GM18907 (cell line): ENCODE results near the gene HIF1A.
"Not testable (repeated sequence)": the region's sequence is repeated elsewhere in the genome, so short reads cannot be mapped to it uniquely, and the experiment has no call there.

Experiments used
- ATAC-seq: cut with Tn5 transposase; IDR thresholded peaks from one replicate; pipeline ENCODE4 v1.9.1; 2021; ENCODE audit warnings: mild to moderate bottlenecking, moderate library complexity; ENCODE audit not compliant: unreplicated experiment

Gene HIF1A

GRCh38 chr14:61744238-61744637, 48.9 kb downstream of the HIF1A start:
- no peak for ATAC-seq

- ATAC-seq: not testable (repeated sequence)
Observed at GRCh38 chr14:61746346-61746745, 51.0 kb downstream of the HIF1A start.

DNA sequence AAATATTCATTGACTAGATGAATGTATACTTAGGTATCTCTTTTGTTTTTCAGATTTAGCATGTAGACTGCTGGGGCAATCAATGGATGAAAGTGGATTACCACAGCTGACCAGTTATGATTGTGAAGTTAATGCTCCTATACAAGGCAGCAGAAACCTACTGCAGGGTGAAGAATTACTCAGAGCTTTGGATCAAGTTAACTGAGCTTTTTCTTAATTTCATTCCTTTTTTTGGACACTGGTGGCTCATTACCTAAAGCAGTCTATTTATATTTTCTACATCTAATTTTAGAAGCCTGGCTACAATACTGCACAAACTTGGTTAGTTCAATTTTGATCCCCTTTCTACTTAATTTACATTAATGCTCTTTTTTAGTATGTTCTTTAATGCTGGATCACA, 51.6 kb downstream of the HIF1A start:
- no peak for ATAC-seq

GRCh38 chr14:61747342-61747741, 52.0 kb downstream of the HIF1A start:
- no peak for ATAC-seq

DNA sequence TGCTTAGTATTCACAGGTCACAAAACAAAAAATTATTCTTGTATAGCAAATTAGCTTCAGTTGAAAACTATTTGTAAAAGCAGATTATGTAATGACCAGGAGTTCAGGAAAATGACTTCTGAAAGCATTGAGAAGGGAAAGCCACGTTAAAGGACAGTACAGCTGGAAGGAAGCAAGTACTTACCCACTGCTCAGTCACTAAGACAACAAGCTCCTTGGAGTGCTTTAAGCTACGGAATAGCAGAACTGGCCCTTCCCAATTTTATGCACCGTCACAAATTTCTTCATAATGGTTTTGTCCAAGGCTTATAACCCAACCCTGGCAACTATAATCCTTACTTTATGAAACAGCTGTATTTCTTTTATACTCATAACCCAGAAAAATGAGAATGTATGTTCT, 54.0 kb downstream of the HIF1A start:
- ATAC-seq: no peak

DNA sequence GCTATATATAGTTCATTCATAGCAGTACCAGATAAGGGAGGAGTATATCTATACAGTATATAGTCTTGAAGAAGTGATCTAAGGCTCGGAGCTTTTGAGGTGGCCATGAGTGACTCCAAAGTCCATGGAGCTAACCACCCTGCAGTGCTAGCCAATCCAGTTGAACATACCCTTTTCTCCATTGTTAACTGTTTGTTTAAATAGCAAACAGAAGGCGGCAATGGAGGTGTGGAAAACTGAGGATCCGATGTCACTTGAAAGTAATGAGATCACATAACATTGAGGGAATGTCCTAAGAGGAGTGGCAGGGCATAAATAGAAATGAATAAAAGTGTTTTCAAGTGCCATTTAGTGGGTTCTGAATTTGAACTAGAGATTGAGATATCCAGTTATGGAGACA, 54.6 kb downstream of the HIF1A start:
- no peak for ATAC-seq

DNA sequence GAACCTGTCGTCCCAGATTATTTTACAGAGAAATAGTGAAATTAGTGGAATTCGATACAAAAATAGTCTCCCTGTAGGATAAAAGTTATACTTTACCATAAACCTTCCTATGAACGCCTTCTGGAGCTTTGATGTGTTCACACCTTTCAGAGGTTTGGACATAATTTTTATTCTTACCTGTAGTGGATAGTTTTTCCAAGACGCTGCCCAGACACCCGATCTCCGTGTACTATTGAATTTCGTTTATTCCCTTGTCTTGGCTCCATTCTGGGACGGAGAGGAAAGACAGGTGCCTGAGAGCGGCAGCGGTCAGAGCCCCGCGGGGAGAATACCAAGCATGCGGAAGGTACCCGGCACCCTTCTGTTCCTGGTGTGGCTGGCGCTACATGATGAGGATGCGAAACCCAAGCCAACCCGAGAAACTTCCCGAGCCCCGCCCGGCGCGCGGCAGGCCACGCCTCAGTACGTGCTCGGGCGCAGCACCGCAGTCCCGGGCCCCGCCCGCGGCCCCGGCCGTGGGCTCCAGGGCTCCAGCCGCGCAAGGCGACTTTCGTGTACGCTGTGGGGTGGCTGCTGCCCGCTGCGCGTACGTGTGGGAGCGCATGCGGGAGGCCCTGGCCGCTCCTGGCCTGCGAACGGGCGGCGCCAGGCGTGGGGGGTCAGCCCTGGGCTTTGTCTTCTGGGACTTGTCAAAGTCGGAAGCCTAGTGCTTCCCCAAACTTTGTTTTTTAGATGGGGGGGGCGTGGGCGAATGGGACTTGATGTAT, 55.6 kb downstream of the HIF1A start:
- peak; percentile 93 for ATAC-seq

- no peak for ATAC-seq
Observed at GRCh38 chr14:61751475-61751989, 56.2 kb downstream of the HIF1A start.

GRCh38 chr14:61752626-61753025, 57.3 kb downstream of the HIF1A start:
- ATAC-seq: peak; percentile 47

GRCh38 chr14:61753631-61754030, 58.3 kb downstream of the HIF1A start:
- no peak for ATAC-seq

DNA sequence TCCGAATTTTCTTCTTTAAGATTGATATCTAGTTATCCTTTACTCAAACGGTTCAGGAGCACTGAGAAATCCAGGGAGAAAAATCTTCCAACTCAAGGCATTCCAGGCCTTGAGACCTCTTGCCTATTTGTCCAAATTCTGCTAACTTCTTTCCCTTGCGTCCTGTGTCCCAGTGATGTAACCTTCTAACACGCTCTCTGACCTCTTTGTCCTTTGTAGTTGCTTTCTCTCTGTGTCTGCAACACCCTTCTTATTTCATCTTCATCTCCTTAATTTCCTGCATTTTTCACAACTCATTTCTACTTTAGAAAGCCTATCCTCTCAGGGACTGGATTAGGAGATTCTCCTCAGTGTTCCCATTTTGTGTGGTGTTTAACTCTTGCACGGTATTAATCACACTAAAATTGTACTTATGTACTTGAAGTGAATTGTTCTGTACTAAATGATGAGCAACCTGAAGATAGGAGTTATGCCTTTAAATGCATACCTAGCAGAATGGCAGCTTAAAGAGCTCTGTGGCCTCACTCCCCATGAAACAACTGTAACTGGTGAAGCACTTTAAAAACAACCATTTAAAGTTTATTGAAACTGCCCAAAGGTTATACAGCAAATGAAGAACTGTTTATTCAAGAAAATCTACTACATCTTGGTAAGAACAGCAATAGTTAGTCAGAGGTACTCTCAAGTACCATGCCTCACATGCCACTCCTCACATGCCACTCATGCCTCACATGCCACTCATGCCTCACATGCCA, 59.5 kb downstream of the HIF1A start:
- no peak for ATAC-seq

- ATAC-seq: not testable (repeated sequence)
Observed at GRCh38 chr14:61755382-61755742, 60.0 kb downstream of the HIF1A start.

- ATAC-seq: no peak
Observed at GRCh38 chr14:61756135-61756534, 60.8 kb downstream of the HIF1A start.

DNA sequence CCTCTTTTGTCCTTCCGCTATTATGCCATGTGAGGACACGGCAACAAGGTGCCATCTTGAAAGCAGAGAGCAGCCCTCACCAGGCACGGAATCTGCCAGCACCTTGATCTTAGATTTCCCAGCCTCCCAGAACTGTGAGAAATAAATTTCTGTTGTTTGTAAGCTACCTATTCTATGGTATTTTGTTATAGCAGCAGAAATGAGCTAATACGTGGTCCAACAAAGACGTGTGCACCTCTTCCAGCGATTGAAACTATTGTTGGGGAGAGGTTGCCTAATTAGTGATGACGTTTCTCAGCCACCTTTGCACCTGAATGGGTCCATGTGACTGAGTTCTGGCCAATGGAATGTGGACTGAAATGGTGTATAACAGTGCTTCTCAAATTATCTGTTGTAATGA, 64.6 kb downstream of the HIF1A start:
- no peak for ATAC-seq

DNA sequence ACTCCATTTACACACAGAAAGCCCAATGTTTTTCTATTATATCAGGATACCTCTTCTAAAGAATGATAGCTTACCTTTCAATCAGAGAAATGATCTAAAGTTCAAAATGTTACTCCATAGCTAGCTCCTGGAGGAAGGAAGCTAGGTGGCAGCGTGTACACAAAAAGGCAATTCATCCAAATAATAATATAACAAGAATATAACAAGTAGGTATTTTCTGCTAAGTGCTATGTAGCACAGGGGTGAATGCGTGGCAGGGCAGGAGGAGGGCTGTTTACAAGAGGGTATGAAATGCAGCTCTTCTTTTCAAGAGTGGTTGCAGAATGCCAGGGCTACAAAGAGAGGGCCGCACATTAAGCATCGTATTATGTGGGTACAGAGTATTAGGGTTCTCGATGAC, 66.2 kb downstream of the HIF1A start:
- ATAC-seq: peak; percentile 7

GRCh38 chr14:61761959-61762786, 66.9 kb downstream of the HIF1A start, which contains the start of gene SNAPC1:
TSS of gene SNAPC1 (plus strand) at chr14:61762420. CDS start at chr14:61762461, 41 bp downstream.
- peak; percentile 99 for ATAC-seq

- ATAC-seq: no peak
Observed at GRCh38 chr14:61764342-61765122, 69.2 kb downstream of the HIF1A start.

DNA sequence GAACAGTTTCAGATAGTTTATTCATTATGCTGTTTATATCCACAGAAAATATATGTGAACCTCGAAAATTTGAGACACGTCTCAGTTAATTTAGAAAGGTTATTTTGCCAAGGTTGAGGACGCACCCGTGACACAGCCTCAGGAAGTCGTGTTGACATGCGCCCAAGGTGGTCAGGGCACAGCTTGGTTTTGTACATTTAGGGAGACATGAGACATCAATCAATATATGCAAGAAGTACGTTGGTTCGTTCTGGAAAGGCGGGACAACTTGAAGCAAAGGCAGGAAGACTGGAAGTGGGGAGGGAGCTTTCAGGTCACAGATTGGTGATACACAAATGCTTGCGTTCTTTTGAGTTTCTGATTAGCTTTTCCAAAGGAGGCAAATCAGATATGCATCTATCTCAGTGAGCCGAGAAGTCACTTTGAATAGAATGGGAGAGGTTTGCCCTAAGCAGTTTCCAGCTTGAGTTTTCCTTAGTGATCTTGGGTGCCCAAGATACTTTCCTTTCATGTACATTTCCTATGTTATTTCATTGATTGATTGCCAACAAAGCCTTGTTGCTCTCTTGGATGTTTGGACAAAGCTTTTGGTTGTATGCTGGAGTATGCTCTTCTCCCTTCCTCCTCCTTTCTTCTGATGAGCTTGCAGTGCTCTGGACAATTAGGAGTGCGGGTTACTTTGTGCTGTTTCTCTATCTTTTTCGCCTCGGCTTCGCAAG, 70.1 kb downstream of the HIF1A start:
- ATAC-seq: no peak

DNA sequence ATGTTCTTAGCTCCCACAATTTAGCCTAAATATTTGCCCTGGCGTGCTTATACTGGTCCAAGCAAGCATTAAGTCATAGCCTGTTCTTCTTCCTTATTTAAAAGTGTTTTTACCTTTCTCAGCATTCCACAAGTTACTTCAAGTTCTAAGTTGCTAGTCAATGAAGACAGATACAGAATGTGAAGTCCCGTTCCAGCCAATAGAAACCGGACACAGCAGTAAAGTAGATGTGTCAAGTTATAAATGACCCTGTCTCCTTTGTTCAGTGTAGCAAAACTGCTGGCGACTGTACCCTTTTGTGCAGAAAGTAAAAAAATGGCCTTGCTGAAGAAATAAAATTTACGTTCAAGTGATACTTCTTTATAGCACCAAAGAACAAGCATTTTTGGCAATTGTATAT, 70.8 kb downstream of the HIF1A start:
- ATAC-seq: no peak

GRCh38 chr14:61768240-61768639, 72.9 kb downstream of the HIF1A start:
- ATAC-seq: no peak
